GM23338 (cell line): ENCODE measurements around the gene FAM89A.

Source experiments
- EZH2 ChIP-seq: fragments of 200-600 bp; sonication (generic); IDR thresholded peaks from one replicate; pipeline ENCODE4 v1.8.0; 2017; ENCODE audit warnings: antibody characterized with exemption, mild to moderate bottlenecking, low read depth; ENCODE audit not compliant: unreplicated experiment
- POLR2AphosphoS5 ChIP-seq: IDR thresholded peaks from 2 replicates; pipeline ENCODE4 v1.6.1; 2016; ENCODE audit warnings: antibody characterized with exemption, low read depth
- ZNF462 ChIP-seq: fragments of 250-450 bp; sonication (Bioruptor Pico); IDR thresholded peaks from 2 replicates; pipeline ENCODE4 v1.5.0; 2020; ENCODE audit warnings: mild to moderate bottlenecking, moderate library complexity
- TF ChIP-seq, protein P1 (sequence below), 2 experiments: fragments of 200-600 bp in 1 of 2; sonication (generic) in 1 of 2; conservative IDR thresholded peaks; 2 replicates each; pipeline versions ENCODE4 v1.5.1 to v1.6.1; 2016 to 2017; ENCODE audit warnings: antibody characterized with exemption in 2 of 2, low read depth in 2 of 2, mild to moderate bottlenecking in 2 of 2, moderate library complexity in 1 of 2

- TF ChIP-seq, protein P1, sequence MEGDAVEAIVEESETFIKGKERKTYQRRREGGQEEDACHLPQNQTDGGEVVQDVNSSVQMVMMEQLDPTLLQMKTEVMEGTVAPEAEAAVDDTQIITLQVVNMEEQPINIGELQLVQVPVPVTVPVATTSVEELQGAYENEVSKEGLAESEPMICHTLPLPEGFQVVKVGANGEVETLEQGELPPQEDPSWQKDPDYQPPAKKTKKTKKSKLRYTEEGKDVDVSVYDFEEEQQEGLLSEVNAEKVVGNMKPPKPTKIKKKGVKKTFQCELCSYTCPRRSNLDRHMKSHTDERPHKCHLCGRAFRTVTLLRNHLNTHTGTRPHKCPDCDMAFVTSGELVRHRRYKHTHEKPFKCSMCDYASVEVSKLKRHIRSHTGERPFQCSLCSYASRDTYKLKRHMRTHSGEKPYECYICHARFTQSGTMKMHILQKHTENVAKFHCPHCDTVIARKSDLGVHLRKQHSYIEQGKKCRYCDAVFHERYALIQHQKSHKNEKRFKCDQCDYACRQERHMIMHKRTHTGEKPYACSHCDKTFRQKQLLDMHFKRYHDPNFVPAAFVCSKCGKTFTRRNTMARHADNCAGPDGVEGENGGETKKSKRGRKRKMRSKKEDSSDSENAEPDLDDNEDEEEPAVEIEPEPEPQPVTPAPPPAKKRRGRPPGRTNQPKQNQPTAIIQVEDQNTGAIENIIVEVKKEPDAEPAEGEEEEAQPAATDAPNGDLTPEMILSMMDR (conservative IDR thresholded peaks at IDR 0.05; ENCODE audit: low read depth in 2 of 2): no peak
- TF ChIP-seq POLR2AphosphoS5: no peak
- no peak for TF ChIP-seq ZNF462 (CRISPR knock-in tag)
- no peak for TF ChIP-seq EZH2
These were observed 38.2 kb downstream of the FAM89A start for GRCh38 chr1:231001892-231002291.
